OCI-LY7 (cell line): Measurements from ENCODE around the gene A2ML1. TPM values are rescaled to one million over a fixed set of nuclear protein-coding genes. Genes with fewer than 3 reads are reported as not detected.

Experiments
- BruUV-seq: library from RNA; stranded (reverse); fragments of 400-500 nt; replicated peaks from 2 replicates; lab custom pipeline; 2021; lab: Mats Ljungman, UMichigan
- CTCF ChIA-PET: fragments of 300-600 bp; sonication (Branson Sonifier 250); formaldehyde crosslinking; loops from one replicate; lab custom pipeline; 2022; ENCODE audit warnings: antibody characterized with exemption; ENCODE audit not compliant: unreplicated experiment; lab: Charles Lee
- POLR2A ChIA-PET: fragments of 300-600 bp; sonication (Branson Sonifier 250); formaldehyde crosslinking; loops from one replicate; lab custom pipeline; 2022; ENCODE audit warnings: antibody characterized with exemption; lab: Charles Lee
- DNase-seq: peaks from one replicate; pipeline ENCODE4 v3.0.0-alpha.2; 2015; ENCODE audit warnings: low spot score
- H2AFZ ChIP-seq: fragments of 200-600 bp; sonication (generic), shearing (Covaris generic); 2 replicates; pipeline ENCODE4 v1.6.1; 2014; ENCODE audit warnings: mild to moderate bottlenecking, antibody characterized with exemption, low read length, moderate library complexity
- H3K27ac ChIP-seq: fragments of 200-600 bp; sonication (generic); 2 replicates; pipeline ENCODE4 v1.5.1; 2014; ENCODE audit warnings: mixed run types, low read depth, mild to moderate bottlenecking, moderate library complexity, low read length, inconsistent platforms; ENCODE audit not compliant: poor library complexity, severe bottlenecking
- H3K36me3 ChIP-seq: fragments of 200-600 bp; sonication (generic); 2 replicates; pipeline ENCODE4 v1.6.1; 2014; ENCODE audit warnings: mild to moderate bottlenecking, antibody characterized with exemption, low read length, moderate library complexity, mixed read lengths; ENCODE audit not compliant: insufficient read depth
- H3K4me1 ChIP-seq: fragments of 200-600 bp; sonication (generic); 2 replicates; pipeline ENCODE4 v1.5.1; 2014; ENCODE audit warnings: mild to moderate bottlenecking, low read length; ENCODE audit not compliant: insufficient read depth, poor library complexity, severe bottlenecking
- H3K4me2 ChIP-seq: fragments of 200-600 bp; sonication (generic); 2 replicates; pipeline ENCODE4 v1.6.1; 2014; ENCODE audit warnings: mild to moderate bottlenecking, low read length
- H3K4me3 ChIP-seq: fragments of 200-600 bp; sonication (generic); 2 replicates; pipeline ENCODE4 v1.5.1; 2014; ENCODE audit warnings: mild to moderate bottlenecking, low read depth, low read length; ENCODE audit not compliant: poor library complexity, severe bottlenecking
- H3K79me2 ChIP-seq: fragments of 200-600 bp; sonication (generic); 2 replicates; pipeline ENCODE4 v1.6.1; 2016; ENCODE audit warnings: low read depth, mild to moderate bottlenecking, low read length, moderate library complexity, mixed read lengths; ENCODE audit not compliant: insufficient read depth
- H3K9me2 ChIP-seq: fragments of 200-600 bp; sonication (generic); 2 replicates; pipeline ENCODE4 v1.6.1; 2016; ENCODE audit warnings: mild to moderate bottlenecking, low read length, mixed read lengths; ENCODE audit not compliant: insufficient read depth
- H3K9me3 ChIP-seq: fragments of 200-600 bp; sonication (generic); 2 replicates; pipeline ENCODE4 v1.6.1; 2014; ENCODE audit warnings: mild to moderate bottlenecking, mixed run types, low read length, mixed read lengths
- H4K20me1 ChIP-seq: fragments of 200-600 bp; sonication (generic); 2 replicates; pipeline ENCODE4 v1.6.1; 2014; ENCODE audit warnings: mild to moderate bottlenecking, antibody characterized with exemption, low read length, moderate library complexity, mixed read lengths; ENCODE audit not compliant: insufficient read depth
- CTCF ChIP-seq: fragments of 200-600 bp; sonication (generic); conservative IDR thresholded peaks from 2 replicates; pipeline ENCODE4 v1.5.1; 2014; ENCODE audit warnings: mild to moderate bottlenecking, antibody characterized with exemption, low read length, moderate library complexity, mixed read lengths
- EZH2phosphoT487 ChIP-seq: fragments of 200-600 bp; sonication (generic); IDR thresholded peaks from 2 replicates; pipeline ENCODE4 v1.6.1; 2018; ENCODE audit warnings: low read depth, borderline replicate concordance, mild to moderate bottlenecking, mixed run types, antibody characterized with exemption, low read length, moderate library complexity, mixed read lengths
- intact Hi-C: fragments of 100-400 bp; cut with micrococcal nuclease; formaldehyde crosslinking; loops from one replicate; pipeline ENCODE4 v1.10.0; 2022; ENCODE audit not compliant: unreplicated experiment
- total RNA-seq, 2 experiments: library from RNA; depleted of rRNA in 1 of 2; stranded (reverse); fragments of >200 nt in 1 of 2; shearing (Covaris generic) in 1 of 2; gene quantifications; 2 replicates each; pipeline ENCODE4 v1.2.3, GENCODE V29; 2014 to 2022

Gene A2ML1
- total RNA-seq, 2 experiments from 2014 or later, result not detected

DNA sequence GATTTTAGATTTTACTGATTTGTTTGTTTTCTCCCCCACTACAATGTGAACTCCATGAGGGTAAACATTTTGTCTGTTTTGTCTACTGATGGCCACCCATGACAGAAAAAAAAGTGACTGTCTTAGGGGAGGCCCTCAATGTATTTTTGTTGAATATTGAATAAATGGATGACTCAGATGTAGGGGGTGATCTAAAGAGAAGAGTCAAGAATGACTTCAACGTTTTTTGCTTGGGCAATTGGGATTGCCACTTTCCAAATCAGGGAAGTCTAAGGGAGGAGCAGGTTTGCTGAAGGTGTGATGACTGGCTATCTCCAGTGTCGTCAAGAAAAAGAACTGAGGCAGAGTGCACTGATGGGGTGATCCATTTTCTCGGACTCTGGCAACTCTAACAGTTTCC, 81.2 kb downstream of the A2ML1 start:
- no peak overlapping the region for H3K4me2 ChIP-seq
- no peaks in the 10 kb centered on the region for H4K20me1 ChIP-seq
- ChIA-PET POLR2A (no interaction called here), CTCF (no interaction called here)
- H3K79me2 ChIP-seq, result no peaks in the 10 kb centered on the region
- TF ChIP-seq CTCF (no peak), EZH2phosphoT487 (no peak)
- no peaks in the 10 kb centered on the region for H3K36me3 ChIP-seq
- no peak overlapping the region for H3K4me3 ChIP-seq
- no peak for DNase-seq
- intact Hi-C loops, result no loop called here
- H3K9me3 ChIP-seq, result no peaks in the 10 kb centered on the region
- BruUV-seq, result no TSS peak
- H3K4me1 ChIP-seq, result peaks cover 10% of the 10 kb centered on the region
- H3K9me2 ChIP-seq, result no peaks in the 10 kb centered on the region
- H3K27ac ChIP-seq, result no peak overlapping the region
- H2AFZ ChIP-seq, result no peak overlapping the region

DNA sequence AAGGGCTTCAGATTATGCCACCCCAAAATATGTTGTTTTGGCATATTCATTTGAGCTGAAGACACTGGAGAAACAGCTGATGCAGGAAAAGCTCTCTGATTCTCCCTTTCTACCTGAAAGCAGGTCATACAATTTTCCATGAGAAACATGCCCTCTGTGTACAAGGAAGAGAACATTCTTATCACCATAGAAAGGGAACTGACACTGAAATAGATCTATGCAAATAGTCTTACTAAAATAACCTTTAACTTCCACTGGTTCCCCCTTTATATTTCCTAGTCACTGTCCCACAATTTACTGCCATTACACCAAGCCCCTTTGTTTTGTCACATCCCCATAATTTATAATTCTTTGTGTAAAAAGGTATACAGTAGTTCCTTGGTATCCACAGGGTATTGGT, 82.2 kb downstream of the A2ML1 start:
- Histone ChIP-seq H2AFZ (0 out of 2 replicates have a peak overlapping the region, but pooled peaks have one; percentile 42), H3K9me2 (no peaks in the 10 kb centered on the region), H3K4me3 (no peak overlapping the region), H3K9me3 (no peaks in the 10 kb centered on the region), H3K27ac (no peak overlapping the region), H4K20me1 (no peaks in the 10 kb centered on the region), H3K4me2 (peak overlapping the region; percentile 45), H3K79me2 (no peaks in the 10 kb centered on the region), H3K4me1 (peaks cover 10% of the 10 kb centered on the region), H3K36me3 (no peaks in the 10 kb centered on the region)
- TF ChIP-seq EZH2phosphoT487, result no peak
- TF ChIP-seq CTCF, result no peak
- no peak for DNase-seq
- intact Hi-C loops, result no loop called here
- POLR2A ChIA-PET, result no interaction called here
- CTCF ChIA-PET, result no interaction called here
- BruUV-seq, result no TSS peak

- Histone ChIP-seq H3K27ac (no peak overlapping the region), H3K4me1 (peaks cover 10% of the 10 kb centered on the region), H3K4me3 (no peak overlapping the region), H3K79me2 (no peaks in the 10 kb centered on the region), H4K20me1 (no peaks in the 10 kb centered on the region), H3K4me2 (no peak overlapping the region), H3K9me2 (no peaks in the 10 kb centered on the region), H3K36me3 (no peaks in the 10 kb centered on the region), H2AFZ (no peak overlapping the region), H3K9me3 (no peaks in the 10 kb centered on the region)
- intact Hi-C loops, result no loop called here
- TF ChIP-seq CTCF (no peak), EZH2phosphoT487 (no peak)
- no TSS peak for BruUV-seq
- DNase-seq, result no peak
- ChIA-PET CTCF (no interaction called here), POLR2A (no interaction called here)
Observed at GRCh38 chr12:8905546-8905945, 83.1 kb downstream of the A2ML1 start.
